DMS114 treated with DMSO at 0.1 percent for 48 hours (cell line): ENCODE data around the gene SPATA6.
"Not testable (repeated sequence)": the region's sequence is repeated elsewhere in the genome, so short reads cannot be mapped to it uniquely, and the experiment has no call there.

Experiments
- DNase-seq: peaks from one replicate; lab custom pipeline; 2025; ENCODE audit not compliant: unreplicated experiment; lab: John Stamatoyannopoulos, UW

SPATA6 gene

GRCh38 chr1:48471691-48472576 is at the start of gene SPATA6:
TSS of gene SPATA6 (minus strand) at chr1:48472204. CDS start at chr1:48472008, 196 bp downstream.
- DNase-seq, result peak; percentile 91

DNA sequence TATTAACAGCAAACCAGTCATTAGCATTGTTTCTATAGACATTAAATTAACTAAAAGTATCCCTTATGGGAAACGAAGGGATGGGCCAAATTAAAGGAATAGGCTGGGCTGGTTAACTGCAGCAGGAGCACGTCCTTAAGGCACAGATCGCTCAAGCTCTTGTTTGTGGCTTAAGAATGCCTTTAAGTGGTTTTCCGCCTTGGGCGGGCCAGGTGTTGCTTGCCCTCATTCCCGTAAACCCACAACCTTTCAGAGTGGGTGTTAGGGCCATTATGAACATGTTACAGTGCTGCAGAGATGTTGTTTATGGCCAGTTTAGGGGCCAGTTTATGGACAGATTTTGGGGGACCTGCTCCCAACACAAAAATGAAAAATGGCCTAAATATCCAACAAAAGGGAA is 47.9 kb upstream of the SPATA6 start:
- not testable (repeated sequence) for DNase-seq

GRCh38 chr1:48506870-48507269 is 34.9 kb upstream of the SPATA6 start:
- DNase-seq, result no peak

DNA sequence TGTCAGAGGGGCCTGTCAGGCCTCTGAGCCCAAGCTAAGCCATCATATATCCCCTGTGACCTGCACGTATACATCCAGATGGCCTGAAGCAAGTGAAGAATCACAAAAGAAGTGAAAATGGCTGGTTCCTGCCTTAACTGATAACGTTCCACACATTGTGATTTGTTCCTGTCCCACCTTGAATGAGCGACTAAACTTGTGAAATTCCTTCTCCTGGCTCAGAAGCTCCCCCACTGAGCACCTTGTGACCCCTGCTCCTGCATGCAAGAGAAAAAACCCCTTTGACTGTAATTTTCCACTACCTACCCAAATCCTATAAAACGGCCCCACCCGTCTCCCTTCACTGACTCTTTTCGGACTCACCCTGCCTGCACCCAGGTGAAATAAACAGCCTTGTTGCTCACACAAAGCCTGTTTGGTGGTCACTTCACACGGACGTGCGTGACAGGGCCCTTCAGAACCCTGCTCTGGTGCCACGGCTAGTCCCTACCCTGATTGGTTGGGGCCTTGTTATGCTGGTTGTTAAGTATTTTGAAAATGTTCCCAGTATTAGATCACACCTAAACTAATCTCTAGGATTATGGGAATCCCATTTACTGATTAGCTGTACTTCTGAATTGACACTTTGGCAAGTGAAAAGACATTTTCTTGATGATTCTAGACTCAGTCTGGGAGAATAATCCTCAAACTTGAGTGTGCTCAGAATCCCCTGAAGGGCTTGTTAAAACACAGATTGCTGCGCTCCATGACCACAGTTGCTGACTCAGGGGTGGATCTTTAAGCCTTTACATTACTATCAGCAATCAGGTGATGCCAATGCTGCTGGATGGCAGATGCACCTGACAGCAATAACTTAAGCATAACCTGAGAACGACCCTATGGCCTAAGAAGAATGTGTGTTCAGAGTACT is 28.8 kb upstream of the SPATA6 start:
- no peak for DNase-seq

GRCh38 chr1:48499211-48499735 is 27.3 kb upstream of the SPATA6 start:
- DNase-seq, result no peak

- DNase-seq, result peak; percentile 61
These were observed 26.2 kb upstream of the SPATA6 start for GRCh38 chr1:48498096-48498791.

- no peak for DNase-seq
These were observed 23.9 kb upstream of the SPATA6 start for GRCh38 chr1:48495911-48496310.

GRCh38 chr1:48495166-48495565 is 23.2 kb upstream of the SPATA6 start:
- no peak for DNase-seq

GRCh38 chr1:48493970-48494769 is 22.2 kb upstream of the SPATA6 start:
- no peak for DNase-seq

DNA sequence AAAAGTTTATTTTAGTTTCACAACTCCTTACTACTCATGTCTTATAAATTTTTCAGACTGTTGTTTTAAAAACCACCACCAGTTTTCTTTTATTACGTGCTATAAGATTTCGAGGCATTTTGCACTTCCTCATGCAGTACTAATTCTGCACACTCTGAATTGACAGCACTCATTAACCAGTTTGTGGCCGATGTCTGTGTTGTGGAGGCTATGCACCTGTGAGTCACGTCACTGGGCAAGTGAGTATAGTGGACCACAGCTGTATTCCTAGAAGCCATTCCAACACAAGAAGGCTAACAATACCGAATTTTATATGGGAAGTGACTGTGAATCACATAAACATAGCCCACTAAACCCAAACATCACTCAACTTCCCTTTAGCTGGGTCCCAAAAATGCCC is 21.0 kb upstream of the SPATA6 start:
- no peak for DNase-seq

DNA sequence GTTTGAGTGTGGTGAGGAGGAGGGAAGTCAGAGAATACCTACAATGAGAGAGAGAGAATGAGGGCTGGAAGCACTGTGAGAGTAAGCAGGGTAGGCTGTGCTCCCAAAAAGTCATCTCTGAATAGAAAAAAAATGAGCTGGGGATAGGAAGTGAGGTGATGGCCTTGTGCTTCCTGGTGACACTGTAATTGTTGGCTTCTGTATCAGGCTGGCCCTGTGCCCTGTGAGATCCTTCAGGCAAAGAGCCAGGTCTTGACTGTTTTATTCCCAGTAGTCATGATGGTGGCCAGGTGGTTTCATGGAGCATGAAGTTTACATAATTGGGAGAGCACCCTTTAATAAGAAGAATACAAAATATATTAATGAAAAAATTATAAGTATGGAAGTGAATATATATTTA is 20.4 kb upstream of the SPATA6 start:
- no peak for DNase-seq

- no peak for DNase-seq
These were observed 16.7 kb upstream of the SPATA6 start for GRCh38 chr1:48488721-48489120.

- DNase-seq, result no peak
These were observed 8.5 kb upstream of the SPATA6 start for GRCh38 chr1:48480504-48480903.

DNA sequence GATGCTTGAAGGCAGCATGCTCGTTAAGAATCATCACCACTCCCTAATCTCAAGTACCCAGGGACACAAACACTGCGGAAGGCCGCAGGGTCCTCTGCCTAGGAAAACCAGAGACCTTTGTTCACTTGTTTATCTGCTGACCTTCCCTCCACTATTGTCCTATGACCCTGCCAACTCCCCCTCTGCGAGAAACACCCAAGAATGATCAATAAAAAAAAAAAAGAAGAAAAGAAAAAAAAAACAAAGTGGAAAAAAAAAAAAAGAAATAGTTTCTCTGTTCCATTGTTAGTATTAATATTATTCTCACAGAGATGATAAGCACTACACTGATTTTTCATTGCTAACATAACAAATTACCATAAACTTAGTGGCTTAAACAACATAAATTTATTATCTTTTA is 8.0 kb upstream of the SPATA6 start:
- DNase-seq, result not testable (repeated sequence)

DNA sequence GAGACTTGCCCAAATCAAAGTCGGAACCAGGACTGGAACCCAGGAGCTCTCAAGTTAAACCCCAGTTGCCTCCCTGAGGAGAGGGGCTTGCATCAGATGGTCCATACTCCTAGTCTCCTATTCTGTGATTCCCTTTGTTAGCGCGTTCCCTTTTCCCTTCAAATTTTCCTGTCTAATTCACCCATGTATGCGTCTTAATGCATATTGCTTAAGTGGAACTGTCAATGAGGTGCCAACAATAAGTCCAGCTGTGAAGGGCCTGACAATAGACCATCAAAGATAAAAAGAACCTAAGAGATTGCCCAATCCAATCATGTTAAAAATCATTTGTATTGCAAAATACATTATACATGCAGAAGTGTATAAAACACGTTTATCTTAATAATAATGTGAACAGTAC is 634 bp upstream of the SPATA6 start:
- DNase-seq, result no peak

GRCh38 chr1:48470950-48471690 is 884 bp downstream of the SPATA6 start:
- peak; percentile 38 for DNase-seq

DNA sequence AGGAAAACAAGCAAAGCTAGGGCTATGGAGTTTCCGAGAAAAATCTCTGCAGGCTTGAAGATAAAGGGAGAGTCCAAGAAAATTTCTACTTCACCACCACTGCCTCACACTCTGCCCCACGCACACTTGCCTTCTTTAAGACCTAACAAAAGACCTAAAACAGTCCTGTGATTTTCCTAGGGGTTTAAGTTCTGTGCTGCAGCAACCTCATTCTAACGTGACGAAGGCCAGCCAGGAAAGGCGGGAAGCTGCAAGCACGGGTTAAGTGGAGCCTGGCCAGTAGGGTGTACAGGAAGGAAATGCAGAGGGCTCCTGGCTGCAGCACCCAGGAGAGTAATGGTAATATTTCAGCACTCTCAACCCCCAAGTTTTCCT is 1.5 kb downstream of the SPATA6 start:
- peak; percentile 70 for DNase-seq

GRCh38 chr1:48469616-48470480 is 2.2 kb downstream of the SPATA6 start:
- no peak for DNase-seq

GRCh38 chr1:48466594-48466993 is 5.4 kb downstream of the SPATA6 start:
- no peak for DNase-seq
